ENCODE measurements around the gene ADPRHL1.

The ADPRHL1 gene

DNA sequence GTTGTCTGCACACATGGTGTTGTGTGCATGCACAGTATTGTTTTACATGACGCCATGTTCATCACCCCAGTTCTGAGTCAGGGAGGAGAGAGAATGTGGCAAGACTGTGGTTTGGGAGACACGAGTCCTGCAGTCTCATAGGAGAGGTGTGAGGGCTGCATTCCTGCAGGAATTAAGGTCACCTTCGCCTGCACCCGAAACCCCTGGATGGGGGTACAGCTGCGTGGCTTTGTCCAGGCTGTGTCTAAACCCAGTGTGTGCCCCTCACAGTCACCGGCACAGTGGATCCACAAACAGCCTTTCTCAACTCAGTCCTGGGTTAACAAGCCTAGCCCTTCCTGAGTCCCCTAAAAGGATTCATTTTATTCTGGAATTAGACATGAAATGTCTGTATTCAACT, 5.7 kb downstream of the ADPRHL1 start:
- H3K27ac ChIP-seq = peak overlapping the region; percentile 91
- CTCF ChIA-PET = no interaction called here
- no peak for TF ChIP-seq CTCF (conservative IDR thresholded peaks at IDR 0.05; ENCODE audit: low read depth)
- POLR2A ChIA-PET (ENCODE audit: low non-redundant PET) = no interaction called here
- no peak for DNase-seq (ENCODE audit: low spot score)

DNA sequence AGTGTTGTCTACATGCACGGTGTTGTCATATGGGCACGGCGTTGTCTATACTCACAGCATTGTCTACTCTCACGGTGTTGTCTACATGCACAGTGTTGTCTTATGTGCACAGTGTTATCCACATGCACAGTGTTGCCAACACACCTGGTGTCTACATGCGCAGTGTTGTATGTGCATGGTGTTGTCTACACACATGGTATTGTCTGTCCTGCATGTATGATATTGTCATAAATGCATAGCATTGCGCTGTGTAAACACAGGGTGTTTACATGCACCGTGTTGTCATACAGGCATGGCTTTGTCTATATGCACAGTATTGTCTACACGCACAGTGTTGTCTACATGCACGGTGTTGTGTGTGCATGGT, 6.8 kb downstream of the ADPRHL1 start:
- POLR2A ChIA-PET (ENCODE audit: low non-redundant PET) = no interaction called here
- DNase-seq (ENCODE audit: low spot score) = no peak
- CTCF ChIA-PET = no interaction called here
- H3K27ac ChIP-seq = no peak overlapping the region
- TF ChIP-seq CTCF (conservative IDR thresholded peaks at IDR 0.05; ENCODE audit: low read depth) = no peak

DNA sequence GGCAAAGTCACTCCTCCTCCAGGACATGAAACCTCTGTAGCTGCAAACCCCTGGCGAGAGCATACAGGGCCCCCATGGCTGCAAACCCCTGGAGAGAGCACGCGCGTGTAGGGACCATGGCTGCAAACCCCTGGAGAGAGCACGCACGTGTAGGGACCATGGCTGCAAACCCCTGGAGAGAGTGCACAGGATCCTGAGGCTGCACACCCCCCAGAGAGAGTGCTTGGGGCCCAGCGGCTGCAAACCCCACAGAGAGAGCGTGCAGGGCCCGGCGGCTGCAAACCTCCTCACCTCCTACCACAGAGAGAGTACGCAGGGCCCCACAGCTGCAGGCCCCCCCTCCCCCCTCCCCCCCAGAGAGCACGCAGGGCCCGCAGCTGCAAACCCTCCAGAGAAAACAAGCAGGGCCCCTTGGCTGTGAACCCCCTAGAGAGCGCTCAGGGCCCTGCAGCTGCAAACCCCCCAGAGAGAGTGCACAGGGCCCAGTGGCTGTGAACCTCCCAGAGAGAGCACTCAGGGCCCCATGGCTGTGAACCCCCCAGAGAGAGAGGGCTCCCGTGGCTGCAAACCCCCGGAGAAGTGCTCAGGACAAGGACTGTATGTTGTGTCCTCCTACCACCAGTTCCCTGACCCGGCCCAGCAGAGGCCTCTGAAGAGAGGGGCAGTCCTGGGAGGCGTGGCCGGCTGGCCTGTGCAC, 7.3 kb downstream of the ADPRHL1 start:
- no peak for TF ChIP-seq CTCF (conservative IDR thresholded peaks at IDR 0.05; ENCODE audit: low read depth)
- CTCF ChIA-PET = no interaction called here
- no peak for DNase-seq (ENCODE audit: low spot score)
- POLR2A ChIA-PET (ENCODE audit: low non-redundant PET) = no interaction called here
- H3K27ac ChIP-seq = no peak overlapping the region

GRCh38 chr13:113443991-113444390, 9.3 kb downstream of the ADPRHL1 start:
- TF ChIP-seq CTCF (conservative IDR thresholded peaks at IDR 0.05; ENCODE audit: low read depth) = no peak
- H3K27ac ChIP-seq = no peak overlapping the region
- POLR2A ChIA-PET (ENCODE audit: low non-redundant PET) = no interaction called here
- DNase-seq (ENCODE audit: low spot score) = no peak
- CTCF ChIA-PET = interaction anchor here (0.7 kb wide), 1 partner anchor 50 kb away, joined by 3 read pairs; no protein-coding TSS in a partner anchor

GRCh38 chr13:113442985-113443362, 10.3 kb downstream of the ADPRHL1 start:
- ChIA-PET CTCF (no interaction called here), POLR2A (ENCODE audit: low non-redundant PET) (no interaction called here)
- no peak overlapping the region for H3K27ac ChIP-seq
- TF ChIP-seq CTCF (conservative IDR thresholded peaks at IDR 0.05; ENCODE audit: low read depth) = no peak
- DNase-seq (ENCODE audit: low spot score) = no peak

- ChIA-PET CTCF (no interaction called here), POLR2A (ENCODE audit: low non-redundant PET) (no interaction called here)
- no peak for DNase-seq (ENCODE audit: low spot score)
- no peak overlapping the region for H3K27ac ChIP-seq
- no peak for TF ChIP-seq CTCF (conservative IDR thresholded peaks at IDR 0.05; ENCODE audit: low read depth)
These were observed 10.8 kb downstream of the ADPRHL1 start for GRCh38 chr13:113442354-113442984.

Measured in RWPE1 (cell line).